ENCODE results near the gene MPPED1.

The MPPED1 gene

GRCh38 chr22:43419371-43420080 is 7.7 kb downstream of the MPPED1 start:
- TF ChIP-seq, protein P1, sequence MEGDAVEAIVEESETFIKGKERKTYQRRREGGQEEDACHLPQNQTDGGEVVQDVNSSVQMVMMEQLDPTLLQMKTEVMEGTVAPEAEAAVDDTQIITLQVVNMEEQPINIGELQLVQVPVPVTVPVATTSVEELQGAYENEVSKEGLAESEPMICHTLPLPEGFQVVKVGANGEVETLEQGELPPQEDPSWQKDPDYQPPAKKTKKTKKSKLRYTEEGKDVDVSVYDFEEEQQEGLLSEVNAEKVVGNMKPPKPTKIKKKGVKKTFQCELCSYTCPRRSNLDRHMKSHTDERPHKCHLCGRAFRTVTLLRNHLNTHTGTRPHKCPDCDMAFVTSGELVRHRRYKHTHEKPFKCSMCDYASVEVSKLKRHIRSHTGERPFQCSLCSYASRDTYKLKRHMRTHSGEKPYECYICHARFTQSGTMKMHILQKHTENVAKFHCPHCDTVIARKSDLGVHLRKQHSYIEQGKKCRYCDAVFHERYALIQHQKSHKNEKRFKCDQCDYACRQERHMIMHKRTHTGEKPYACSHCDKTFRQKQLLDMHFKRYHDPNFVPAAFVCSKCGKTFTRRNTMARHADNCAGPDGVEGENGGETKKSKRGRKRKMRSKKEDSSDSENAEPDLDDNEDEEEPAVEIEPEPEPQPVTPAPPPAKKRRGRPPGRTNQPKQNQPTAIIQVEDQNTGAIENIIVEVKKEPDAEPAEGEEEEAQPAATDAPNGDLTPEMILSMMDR (IDR thresholded peaks at IDR 0.05; ENCODE audit: low read depth, low read length), result no peak
- no peak for DNase-seq (ENCODE audit: extremely low read depth, low read depth)

DNA sequence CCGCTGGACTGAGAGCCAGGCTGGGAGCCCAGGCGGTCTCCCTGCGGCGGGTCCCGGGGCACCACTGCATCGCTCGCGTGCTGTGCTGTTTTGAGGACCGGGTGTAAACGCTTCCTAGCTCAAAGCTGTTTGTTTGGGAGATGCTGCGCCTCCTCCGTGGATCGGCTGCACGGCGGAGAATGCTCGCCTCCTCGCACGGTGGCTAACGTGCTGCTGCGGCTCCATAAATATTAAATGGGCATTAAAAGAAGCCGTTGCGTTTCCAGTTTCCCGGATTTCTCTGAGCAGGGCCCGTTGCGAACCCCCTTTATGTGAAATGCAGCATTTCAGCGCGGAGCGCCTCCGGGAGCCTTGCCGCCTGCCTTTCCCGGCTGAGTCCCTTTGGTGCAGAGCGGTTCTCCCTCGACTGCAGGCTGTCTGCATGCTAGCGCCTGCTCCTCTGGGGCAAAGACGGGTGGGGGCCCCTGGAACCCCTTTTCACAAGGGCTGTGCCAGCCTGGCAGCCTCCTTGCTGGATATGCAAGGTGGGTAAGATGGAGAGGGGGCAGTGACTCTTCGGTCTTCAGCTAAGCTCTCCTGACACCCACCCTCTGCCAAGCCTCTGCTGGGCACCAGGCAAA is 9.3 kb downstream of the MPPED1 start:
- TF ChIP-seq, protein P1 (IDR thresholded peaks at IDR 0.05; ENCODE audit: low read depth, low read length), result no peak
- DNase-seq (ENCODE audit: extremely low read depth, low read depth), result no peak

DNA sequence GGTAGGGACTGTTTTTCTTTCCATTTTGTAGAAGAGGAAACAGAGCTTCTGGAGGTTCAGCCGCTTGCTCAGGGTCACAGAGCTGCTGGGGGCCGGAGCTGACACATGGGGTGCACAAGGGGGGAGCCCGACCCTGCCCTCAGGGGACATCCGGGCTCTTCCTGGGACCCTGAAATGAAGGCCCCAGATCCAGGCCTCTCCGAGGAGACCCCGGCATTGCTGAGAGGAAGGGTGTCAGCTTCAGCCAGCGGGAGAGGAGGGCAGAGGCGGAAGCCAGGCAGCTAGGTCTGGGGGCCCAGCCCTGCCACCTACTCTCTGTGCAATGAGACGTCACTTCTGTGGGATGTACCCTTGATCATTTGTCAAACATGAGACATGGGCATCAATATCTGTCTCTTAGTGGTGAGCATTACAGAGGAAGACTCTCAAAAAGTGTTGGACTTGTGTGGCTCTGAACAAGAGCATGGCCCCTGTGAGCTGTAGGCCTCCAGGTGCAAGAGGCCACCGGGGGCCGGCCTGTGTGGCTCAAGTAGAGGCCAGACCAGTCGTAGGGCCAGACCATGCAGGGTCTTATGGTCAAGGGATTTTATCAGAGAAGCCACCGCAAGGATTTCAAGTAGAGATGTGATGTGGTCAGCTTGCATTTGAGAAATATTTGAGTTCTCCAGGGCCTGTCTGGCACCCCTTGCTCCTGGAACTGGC is 10.3 kb downstream of the MPPED1 start:
- TF ChIP-seq, protein P1 (IDR thresholded peaks at IDR 0.05; ENCODE audit: low read depth, low read length), result no peak

DNA sequence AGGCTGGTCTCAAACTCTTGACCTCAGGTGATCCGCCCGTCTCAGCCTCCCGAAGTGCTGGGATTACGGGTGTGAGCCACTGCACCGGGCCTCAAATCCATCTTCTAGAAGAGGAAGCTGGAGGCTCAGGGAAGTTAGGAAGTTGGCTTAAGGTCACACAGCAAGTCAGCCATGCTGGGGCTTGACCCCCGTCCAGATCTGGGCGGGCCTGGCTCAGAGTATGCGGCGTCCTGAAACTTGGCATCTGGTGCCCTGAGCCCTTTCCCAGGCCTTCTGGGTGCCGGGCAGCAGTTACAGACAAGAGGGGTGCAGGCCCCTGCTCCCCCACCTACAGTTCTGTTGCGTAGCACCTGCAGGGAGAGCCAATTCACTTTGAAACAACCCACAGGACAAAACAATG is 11.2 kb downstream of the MPPED1 start:
- no peak for DNase-seq (ENCODE audit: extremely low read depth, low read depth)
- TF ChIP-seq, protein P1 (IDR thresholded peaks at IDR 0.05; ENCODE audit: low read depth, low read length), result no peak

More for the DNA sequence above, 10.3 kb downstream of the MPPED1 start:
- no peak for DNase-seq (ENCODE audit: extremely low read depth, low read depth)

DNA sequence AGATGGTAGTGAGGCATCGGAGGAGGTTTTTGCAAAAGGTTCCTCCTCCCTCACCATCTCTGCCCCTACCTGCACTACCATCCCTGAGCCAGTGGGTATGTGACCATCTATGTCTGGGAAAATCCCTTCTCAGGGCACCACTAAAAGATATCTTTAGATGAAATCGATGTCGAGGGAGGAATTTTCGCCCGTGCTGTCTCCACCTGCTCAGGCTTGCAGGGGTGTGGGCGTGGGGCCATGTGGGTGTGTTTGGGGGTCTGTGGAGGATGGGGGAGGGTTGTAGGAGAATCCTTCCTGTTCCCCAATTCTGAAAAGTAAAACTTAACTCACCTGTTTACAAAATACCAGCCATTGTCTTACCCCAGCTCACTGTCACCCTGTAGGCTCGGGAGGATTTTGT is 12.4 kb downstream of the MPPED1 start:
- TF ChIP-seq, protein P1 (IDR thresholded peaks at IDR 0.05; ENCODE audit: low read depth, low read length), result no peak
- no peak for DNase-seq (ENCODE audit: extremely low read depth, low read depth)

DNA sequence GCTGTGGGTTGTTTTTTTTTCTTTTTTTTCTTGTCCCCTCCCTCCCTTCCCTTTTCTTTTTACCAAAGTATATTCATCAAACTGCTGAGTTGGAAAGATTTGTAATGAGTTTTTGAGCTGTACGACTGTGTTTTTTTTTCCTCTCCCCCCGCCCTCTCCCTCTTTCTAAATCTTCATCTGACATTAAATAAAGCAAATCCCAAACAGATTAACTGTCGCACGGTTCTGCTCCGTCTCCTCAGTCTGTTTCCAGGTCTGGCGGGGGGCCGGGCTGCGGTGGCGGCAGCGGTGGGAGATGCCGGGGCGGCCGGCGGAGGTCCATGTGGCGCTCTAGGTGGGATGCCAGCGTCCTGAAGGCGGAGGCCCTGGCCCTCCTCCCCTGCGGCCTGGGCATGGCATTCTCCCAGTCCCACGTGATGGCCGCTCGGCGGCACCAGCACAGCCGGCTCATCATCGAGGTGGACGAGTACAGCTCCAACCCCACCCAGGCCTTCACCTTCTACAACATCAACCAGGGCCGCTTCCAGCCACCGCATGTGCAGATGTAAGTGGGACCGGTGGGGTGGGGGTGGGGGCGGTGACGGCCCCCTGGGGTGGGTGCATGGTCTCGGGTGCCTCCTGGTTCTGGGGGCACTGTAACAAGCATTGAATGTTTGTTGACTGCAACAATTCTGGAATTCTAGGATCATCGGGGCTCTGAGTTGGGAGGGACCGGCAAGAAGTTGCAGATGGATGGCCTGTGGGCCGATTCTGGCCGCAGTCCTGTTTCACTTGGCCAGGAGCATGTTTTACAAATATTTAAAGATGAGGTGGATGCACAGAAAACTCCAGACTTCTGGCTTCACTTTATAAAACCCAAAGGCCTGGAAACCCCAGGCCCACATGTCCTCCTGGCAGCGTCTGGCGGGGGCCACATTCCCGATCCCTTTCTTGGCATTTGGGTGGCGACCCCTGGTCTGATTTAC is 13.1 kb downstream of the MPPED1 start:
- DNase-seq (ENCODE audit: extremely low read depth, low read depth), result no peak
- TF ChIP-seq, protein P1 (IDR thresholded peaks at IDR 0.05; ENCODE audit: low read depth, low read length), result no peak
